Vagina (tissue), 2 donors: ENCODE data around the gene SPAG4. TPM values are rescaled to one million over a fixed set of nuclear protein-coding genes. Genes with fewer than 3 reads are reported as not detected.

Experiments
- DNase-seq, 2 donors: peaks; one replicate each; pipeline ENCODE4 v3.0.0-alpha.2; 2017; ENCODE audit errors: extremely low spot score in 2 of 2
- H3K27ac ChIP-seq: fragments of 200-600 bp; sonication (generic); one replicate; pipeline ENCODE4 v1.5.1; 2019
- H3K27me3 ChIP-seq: fragments of 200-600 bp; sonication (generic); one replicate; pipeline ENCODE4 v1.5.1; 2019
- H3K36me3 ChIP-seq, 2 donors: fragments of 200-600 bp; sonication (generic); one replicate each; pipeline ENCODE4 v1.5.1; 2017 to 2019
- H3K4me1 ChIP-seq: fragments of 200-600 bp; sonication (generic); one replicate; pipeline ENCODE4 v1.5.1; 2019
- H3K4me3 ChIP-seq, 2 donors: fragments of 200-600 bp; sonication (generic); 1 replicate in 1 of 2; 2 replicates in 1 of 2; pipeline ENCODE4 v1.5.1; 2016 to 2019
- H3K9me3 ChIP-seq: fragments of 200-600 bp; sonication (generic); one replicate; pipeline ENCODE4 v1.5.1; 2019
- CTCF ChIP-seq, 3 experiments: fragments of 450-650 bp in 2 of 3; fragments of 200-600 bp in 1 of 3; sonication (generic) in 1 of 3; IDR thresholded peaks; one replicate each; pipeline ENCODE4 v1.5.1; 2017 to 2019; ENCODE audit warnings: antibody characterized with exemption in 3 of 3, mild to moderate bottlenecking in 2 of 3, moderate library complexity in 2 of 3
- POLR2A ChIP-seq, 2 donors: fragments of 450-650 bp; IDR thresholded peaks; one replicate each; pipeline ENCODE4 v1.6.1; 2017; ENCODE audit warnings: antibody characterized with exemption in 2 of 2, mild to moderate bottlenecking in 2 of 2, moderate library complexity in 2 of 2
- POLR2AphosphoS5 ChIP-seq, 2 donors: sonication (generic); formaldehyde crosslinking; IDR thresholded peaks; one replicate each; pipeline ENCODE4 v1.9.0; 2017; ENCODE audit warnings: antibody characterized with exemption in 2 of 2, mild to moderate bottlenecking in 2 of 2, low read depth in 1 of 2; ENCODE audit not compliant: insufficient read depth in 1 of 2
- intact Hi-C: fragments of 100-400 bp; cut with DNase I; formaldehyde crosslinking; loops from one replicate; pipeline ENCODE4 v1.15.1; 2023
- total RNA-seq: library from RNA; depleted of rRNA; stranded (reverse); fragments of >200 nt; gene quantifications from one replicate; pipeline ENCODE4 v1.2.3, GENCODE V29; 2016

The SPAG4 gene
- total RNA-seq, 1 donor from 2014 or later = 6.9 TPM

DNA sequence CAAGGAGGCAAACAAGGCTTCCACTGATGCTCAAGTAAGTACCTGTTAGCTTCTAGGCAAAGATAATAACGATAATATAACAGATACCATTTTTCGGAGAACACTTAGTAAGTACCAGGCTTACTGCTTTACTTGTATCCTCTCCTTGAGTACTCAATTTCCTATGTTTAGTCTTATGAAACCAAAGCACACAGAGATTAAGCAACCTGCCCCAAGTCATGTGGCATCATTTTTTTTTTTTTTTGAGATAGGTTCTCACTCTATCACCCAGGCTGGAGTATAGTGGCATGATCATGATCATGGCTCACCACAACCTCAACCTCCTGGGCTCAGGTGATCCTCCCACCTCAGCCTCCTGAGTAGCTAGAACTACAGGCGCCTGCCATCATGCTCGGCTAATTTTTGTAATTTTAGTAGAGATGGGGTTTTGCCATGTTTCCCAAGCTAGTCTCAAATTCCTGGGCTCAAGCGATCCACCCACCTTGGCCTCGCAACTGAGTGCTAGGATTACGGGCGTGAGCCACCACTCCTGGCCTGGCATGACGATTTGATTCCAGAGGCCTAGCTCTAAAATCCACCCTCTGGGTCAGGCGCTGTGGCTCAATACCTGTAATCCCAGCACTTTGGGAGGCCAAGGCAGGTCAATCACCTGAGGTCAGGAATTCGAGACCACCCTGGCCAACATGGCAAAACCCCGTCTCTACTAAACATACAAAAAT is 14.0 kb downstream of the SPAG4 start:
- no peak overlapping the region for H3K4me3 ChIP-seq
- H3K36me3 ChIP-seq = peaks cover 0 to 59% of the 10 kb centered on the region in 2 donors
- H3K4me1 ChIP-seq = no peaks in the 10 kb centered on the region
- no peak overlapping the region for H3K27ac ChIP-seq
- intact Hi-C loops = no loop called here
- no peaks in the 10 kb centered on the region for H3K27me3 ChIP-seq
- DNase-seq = no peak
- no peaks in the 10 kb centered on the region for H3K9me3 ChIP-seq
- TF ChIP-seq CTCF (IDR thresholded peaks at IDR 0.05) = no peak
- no peak for TF ChIP-seq POLR2AphosphoS5 (IDR thresholded peaks at IDR 0.05; ENCODE audit: insufficient read depth in 1 of 2, low read depth in 1 of 2)
- no peak for TF ChIP-seq POLR2A (IDR thresholded peaks at IDR 0.05)

DNA sequence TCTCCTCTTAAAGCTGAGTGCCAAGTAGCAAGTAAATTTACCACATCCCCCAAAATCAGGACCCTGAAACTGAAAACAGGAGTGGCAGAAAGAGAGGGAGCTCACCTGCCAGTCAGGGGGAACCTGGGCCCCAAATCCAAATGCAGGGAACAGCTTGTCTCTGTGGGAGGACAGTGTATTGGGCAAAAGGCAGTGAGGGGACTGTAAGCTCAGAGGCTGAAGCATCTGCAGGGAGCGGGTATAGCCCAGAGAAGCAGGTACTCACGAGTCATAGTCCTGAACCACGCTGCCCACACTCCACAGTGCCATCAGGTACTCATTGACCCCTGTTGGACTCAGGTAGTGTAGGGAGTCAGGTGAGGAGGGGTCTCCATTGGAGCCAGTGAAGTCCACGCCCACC is 15.0 kb downstream of the SPAG4 start:
- intact Hi-C loops = no loop called here
- no peak for DNase-seq
- no peaks in the 10 kb centered on the region for H3K27me3 ChIP-seq
- H3K27ac ChIP-seq = no peak overlapping the region
- no peaks in the 10 kb centered on the region for H3K4me1 ChIP-seq
- peaks cover 0 to 58% of the 10 kb centered on the region in 2 donors for H3K36me3 ChIP-seq
- TF ChIP-seq POLR2A (IDR thresholded peaks at IDR 0.05) = no peak
- no peak for TF ChIP-seq CTCF (IDR thresholded peaks at IDR 0.05)
- TF ChIP-seq POLR2AphosphoS5 (IDR thresholded peaks at IDR 0.05; ENCODE audit: insufficient read depth in 1 of 2, low read depth in 1 of 2) = no peak
- no peak overlapping the region for H3K4me3 ChIP-seq
- no peaks in the 10 kb centered on the region for H3K9me3 ChIP-seq

- H3K27me3 ChIP-seq = no peaks in the 10 kb centered on the region
- intact Hi-C loops = no loop called here
- no peak for DNase-seq
- H3K9me3 ChIP-seq = no peaks in the 10 kb centered on the region
- no peaks in the 10 kb centered on the region for H3K4me1 ChIP-seq
- no peak overlapping the region for H3K27ac ChIP-seq
- H3K36me3 ChIP-seq = peaks cover 0 to 39% of the 10 kb centered on the region in 2 donors
- no peak overlapping the region for H3K4me3 ChIP-seq
- TF ChIP-seq POLR2AphosphoS5 (IDR thresholded peaks at IDR 0.05; ENCODE audit: insufficient read depth in 1 of 2, low read depth in 1 of 2) (no peak), POLR2A (IDR thresholded peaks at IDR 0.05) (no peak), CTCF (IDR thresholded peaks at IDR 0.05) (no peak)
These were observed 17.0 kb downstream of the SPAG4 start for GRCh38 chr20:35632539-35633115.

DNA sequence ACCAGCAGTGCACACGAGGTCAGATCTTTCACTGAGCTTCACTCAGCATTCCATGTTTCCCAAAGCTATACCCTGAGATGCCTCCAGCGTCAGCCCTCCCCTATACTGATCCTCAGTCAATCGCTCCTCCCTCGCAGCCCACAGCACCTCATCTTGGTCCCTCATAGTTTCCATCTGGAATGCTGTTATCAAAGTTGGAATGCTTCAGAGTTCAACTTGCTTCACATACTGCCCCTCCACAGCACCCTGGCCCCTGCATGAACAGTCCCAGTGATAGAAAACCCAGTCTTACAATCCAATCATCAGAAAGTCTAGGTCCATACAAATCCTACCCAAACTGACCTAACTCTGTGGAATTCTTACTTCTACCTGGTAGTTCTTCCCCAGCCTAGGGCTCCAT is 20.0 kb downstream of the SPAG4 start:
- TF ChIP-seq POLR2A (IDR thresholded peaks at IDR 0.05) (no peak), POLR2AphosphoS5 (IDR thresholded peaks at IDR 0.05; ENCODE audit: insufficient read depth in 1 of 2, low read depth in 1 of 2) (no peak), CTCF (IDR thresholded peaks at IDR 0.05) (no peak)

GRCh38 chr20:35636095-35636494 is 20.5 kb downstream of the SPAG4 start:
- no peak for TF ChIP-seq POLR2A (IDR thresholded peaks at IDR 0.05)
- no peak for TF ChIP-seq POLR2AphosphoS5 (IDR thresholded peaks at IDR 0.05; ENCODE audit: insufficient read depth in 1 of 2, low read depth in 1 of 2)
- TF ChIP-seq CTCF (IDR thresholded peaks at IDR 0.05) = no peak
- Histone ChIP-seq H3K27ac (no peak overlapping the region), H3K9me3 (no peaks in the 10 kb centered on the region), H3K36me3 (peaks cover 0 to 10% of the 10 kb centered on the region in 2 donors), H3K27me3 (no peaks in the 10 kb centered on the region), H3K4me1 (peaks cover 6% of the 10 kb centered on the region), H3K4me3 (no peak overlapping the region)
- intact Hi-C loops = no loop called here
- no peak for DNase-seq

More for the DNA sequence above, 20.0 kb downstream of the SPAG4 start:
- Histone ChIP-seq H3K36me3 (peaks cover 0 to 15% of the 10 kb centered on the region in 2 donors), H3K9me3 (no peaks in the 10 kb centered on the region), H3K27ac (no peak overlapping the region), H3K4me1 (peaks cover 6% of the 10 kb centered on the region), H3K4me3 (no peak overlapping the region), H3K27me3 (no peaks in the 10 kb centered on the region)
- no peak for DNase-seq
- intact Hi-C loops = no loop called here
